Mesothelial cell of epicardium (in vitro differentiated cells): ENCODE measurements around the gene KLC3. TPM values are rescaled to one million over a fixed set of nuclear protein-coding genes. Genes with fewer than 3 reads are reported as not detected.

Source experiments
- DNase-seq, 2 experiments: peaks; one replicate each; pipeline ENCODE4 v3.0.0; 2021; ENCODE audit warnings: low spot score in 2 of 2; ENCODE audit not compliant: unreplicated experiment in 2 of 2
- H3K27ac Mint-ChIP-seq: 2 replicates; pipeline ENCODE4 v1.8.0; 2021; ENCODE audit warnings: mixed read lengths
- H3K27me3 Mint-ChIP-seq: 2 replicates; pipeline ENCODE4 v1.8.0; 2021; ENCODE audit warnings: low read depth, mixed read lengths
- H3K36me3 Mint-ChIP-seq: 2 replicates; pipeline ENCODE4 v1.8.0; 2021; ENCODE audit warnings: mixed read lengths
- H3K4me1 Mint-ChIP-seq: 2 replicates; pipeline ENCODE4 v1.8.0; 2021; ENCODE audit warnings: mixed read lengths
- H3K4me3 Mint-ChIP-seq: 2 replicates; pipeline ENCODE4 v1.8.0; 2021; ENCODE audit warnings: mild to moderate bottlenecking, moderate library complexity, mixed read lengths
- H3K9me3 Mint-ChIP-seq: 2 replicates; pipeline ENCODE4 v1.8.0; 2021; ENCODE audit warnings: mixed read lengths
- total RNA-seq: library from RNA; stranded (reverse); gene quantifications from 3 replicates; pipeline ENCODE4 v1.2.1, GENCODE V29; 2021
- TF ChIP-seq, protein P1 (sequence below): fragments of 200-600 bp; sonication (generic); IDR thresholded peaks from one replicate; pipeline ENCODE4 v1.5.0; 2021; ENCODE audit warnings: antibody characterized with exemption; ENCODE audit not compliant: unreplicated experiment

The KLC3 gene
- total RNA-seq, 1 donor from 2014 or later: 6.9 TPM

DNA sequence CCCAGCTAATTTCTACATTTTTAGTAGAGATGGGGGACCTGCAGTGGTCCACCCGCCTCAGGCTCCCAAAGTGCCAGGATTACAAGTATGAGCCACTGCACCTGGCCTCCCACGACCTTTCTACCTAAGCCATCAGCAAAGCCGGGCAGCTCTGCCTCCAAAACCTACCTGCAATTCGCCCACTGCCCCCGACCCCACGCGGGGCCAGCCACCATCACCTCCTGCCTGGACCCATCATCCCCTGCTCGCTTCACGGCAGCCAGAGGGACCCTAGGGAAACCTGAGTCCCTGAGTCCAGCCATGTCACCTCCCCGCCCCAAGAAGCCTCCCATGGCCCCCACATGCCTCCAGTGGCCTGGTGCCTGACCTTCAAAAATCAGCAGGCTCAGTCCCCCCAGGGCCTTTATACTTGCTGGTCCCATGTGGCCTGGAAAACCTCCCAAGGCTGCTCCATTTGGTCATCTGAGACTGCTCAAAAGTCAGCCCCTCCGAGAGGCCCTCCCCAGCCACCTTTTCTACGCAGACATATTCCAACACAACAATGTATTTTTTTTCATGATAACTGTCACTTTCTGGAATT is 17.8 kb downstream of the KLC3 start:
- H3K36me3 Mint-ChIP-seq: peaks cover 39% of the 10 kb centered on the region
- TF ChIP-seq, protein P1, sequence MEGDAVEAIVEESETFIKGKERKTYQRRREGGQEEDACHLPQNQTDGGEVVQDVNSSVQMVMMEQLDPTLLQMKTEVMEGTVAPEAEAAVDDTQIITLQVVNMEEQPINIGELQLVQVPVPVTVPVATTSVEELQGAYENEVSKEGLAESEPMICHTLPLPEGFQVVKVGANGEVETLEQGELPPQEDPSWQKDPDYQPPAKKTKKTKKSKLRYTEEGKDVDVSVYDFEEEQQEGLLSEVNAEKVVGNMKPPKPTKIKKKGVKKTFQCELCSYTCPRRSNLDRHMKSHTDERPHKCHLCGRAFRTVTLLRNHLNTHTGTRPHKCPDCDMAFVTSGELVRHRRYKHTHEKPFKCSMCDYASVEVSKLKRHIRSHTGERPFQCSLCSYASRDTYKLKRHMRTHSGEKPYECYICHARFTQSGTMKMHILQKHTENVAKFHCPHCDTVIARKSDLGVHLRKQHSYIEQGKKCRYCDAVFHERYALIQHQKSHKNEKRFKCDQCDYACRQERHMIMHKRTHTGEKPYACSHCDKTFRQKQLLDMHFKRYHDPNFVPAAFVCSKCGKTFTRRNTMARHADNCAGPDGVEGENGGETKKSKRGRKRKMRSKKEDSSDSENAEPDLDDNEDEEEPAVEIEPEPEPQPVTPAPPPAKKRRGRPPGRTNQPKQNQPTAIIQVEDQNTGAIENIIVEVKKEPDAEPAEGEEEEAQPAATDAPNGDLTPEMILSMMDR: no peak
- H3K9me3 Mint-ChIP-seq: no peaks in the 10 kb centered on the region
- H3K27ac Mint-ChIP-seq: peak overlapping the region; percentile 30
- no peak overlapping the region for H3K4me3 Mint-ChIP-seq
- DNase-seq: no peak
- no peaks in the 10 kb centered on the region for H3K27me3 Mint-ChIP-seq
- H3K4me1 Mint-ChIP-seq: no peaks in the 10 kb centered on the region

DNA sequence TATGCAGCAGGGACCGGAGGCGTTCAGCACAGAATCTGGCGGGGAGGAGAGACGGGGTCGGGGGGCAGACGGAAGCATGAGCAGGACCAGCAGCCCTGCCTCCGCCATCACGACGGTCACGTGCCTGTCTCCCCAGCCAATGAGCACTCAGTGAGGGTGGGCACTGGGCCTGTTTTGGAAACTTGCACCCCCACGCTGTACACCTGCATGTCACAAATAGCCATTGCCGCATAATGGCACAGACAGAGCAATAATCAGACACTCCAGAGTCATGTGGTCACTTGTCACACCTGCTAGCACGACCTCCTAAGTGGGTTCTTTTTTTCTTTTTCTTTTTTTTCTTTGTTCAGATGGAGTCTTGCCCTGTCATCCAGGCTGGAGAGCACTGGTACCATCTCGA is 21.1 kb downstream of the KLC3 start:
- no peaks in the 10 kb centered on the region for H3K4me1 Mint-ChIP-seq
- no peak for DNase-seq
- no peak overlapping the region for H3K4me3 Mint-ChIP-seq
- H3K9me3 Mint-ChIP-seq: no peaks in the 10 kb centered on the region
- peaks cover 26% of the 10 kb centered on the region for H3K36me3 Mint-ChIP-seq
- no peaks in the 10 kb centered on the region for H3K27me3 Mint-ChIP-seq
- TF ChIP-seq, protein P1: no peak
- no peak overlapping the region for H3K27ac Mint-ChIP-seq

DNA sequence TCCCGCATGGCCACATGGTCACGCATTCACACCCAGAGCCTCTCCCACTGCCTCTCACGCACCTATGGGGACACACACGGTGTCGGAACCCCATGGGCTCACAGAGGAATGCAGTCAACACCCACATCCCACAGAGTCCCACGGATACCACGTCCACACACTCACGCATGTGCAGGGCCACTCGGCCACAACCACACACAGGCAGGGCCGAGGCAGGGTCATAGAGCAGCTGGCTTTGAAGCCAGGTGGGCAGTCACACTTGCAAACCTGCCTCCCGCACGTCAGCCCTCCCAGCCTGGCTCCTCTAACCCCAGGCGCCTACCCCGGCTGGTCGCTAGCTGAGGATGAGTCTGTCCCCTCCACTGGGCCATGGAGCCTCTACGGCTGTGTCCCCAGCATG is 21.7 kb downstream of the KLC3 start:
- H3K4me3 Mint-ChIP-seq: no peak overlapping the region
- H3K36me3 Mint-ChIP-seq: peaks cover 22% of the 10 kb centered on the region

DNA sequence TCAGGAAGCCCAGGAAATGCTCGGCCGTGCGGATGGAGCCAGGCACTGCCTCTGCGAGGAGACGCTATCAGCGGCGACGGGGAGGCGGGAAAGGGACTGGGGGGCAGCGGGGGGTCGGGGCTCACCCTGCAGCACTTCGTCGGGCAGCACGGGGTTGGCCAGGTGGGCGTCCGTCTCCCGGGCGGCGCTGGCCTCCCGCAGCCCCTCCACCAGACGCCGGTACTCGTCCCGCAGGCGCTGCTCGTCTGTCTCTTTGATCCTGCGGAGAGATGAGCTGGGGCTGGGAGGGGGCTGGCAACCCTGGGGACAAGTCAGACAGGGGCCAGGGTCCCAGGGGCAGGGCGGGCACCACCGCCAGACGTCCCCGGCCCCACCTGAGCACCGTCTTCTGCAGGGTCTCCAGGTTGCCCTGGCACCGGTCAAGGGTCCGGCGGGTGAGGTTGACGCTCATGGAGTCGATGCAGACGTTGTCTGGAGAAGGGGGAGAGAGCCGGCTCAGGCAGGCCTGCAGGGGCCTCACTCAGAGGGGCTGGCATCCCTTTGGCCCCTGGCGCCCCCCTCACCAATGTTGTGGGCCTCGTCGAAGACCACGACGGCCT is 23.4 kb downstream of the KLC3 start:
- Mint-ChIP-seq H3K4me3 (no peak overlapping the region), H3K27ac (no peak overlapping the region), H3K9me3 (no peaks in the 10 kb centered on the region), H3K27me3 (no peaks in the 10 kb centered on the region), H3K36me3 (peaks cover 14% of the 10 kb centered on the region), H3K4me1 (peaks cover 2% of the 10 kb centered on the region)
- DNase-seq: no peak
- TF ChIP-seq, protein P1: no peak

More for the DNA sequence above, 21.7 kb downstream of the KLC3 start:
- TF ChIP-seq, protein P1: no peak
- H3K27ac Mint-ChIP-seq: no peak overlapping the region
- no peak for DNase-seq
- no peaks in the 10 kb centered on the region for H3K27me3 Mint-ChIP-seq
- no peaks in the 10 kb centered on the region for H3K4me1 Mint-ChIP-seq
- no peaks in the 10 kb centered on the region for H3K9me3 Mint-ChIP-seq

DNA sequence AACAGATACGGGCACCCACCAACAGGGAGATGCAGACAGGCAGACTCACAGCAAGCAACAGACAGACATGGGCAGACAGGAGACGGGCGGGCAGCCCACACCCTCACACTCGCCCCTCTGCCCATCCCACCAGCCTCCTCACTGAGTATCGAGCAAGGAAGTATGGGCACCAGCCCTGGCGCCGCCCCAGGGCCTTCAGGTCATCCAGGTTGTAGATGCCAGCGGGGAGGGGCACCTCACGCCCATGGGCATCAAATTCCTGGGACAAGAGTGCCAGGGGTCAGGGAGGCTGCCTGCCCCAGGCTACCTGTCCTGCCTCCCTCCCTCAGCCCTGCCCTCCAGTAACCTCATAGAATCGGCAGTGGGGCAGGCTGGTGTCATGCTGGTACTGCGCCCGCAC is 24.1 kb downstream of the KLC3 start:
- Mint-ChIP-seq H3K4me1 (peaks cover 4% of the 10 kb centered on the region), H3K36me3 (peaks cover 11% of the 10 kb centered on the region), H3K4me3 (no peak overlapping the region), H3K9me3 (no peaks in the 10 kb centered on the region), H3K27me3 (no peaks in the 10 kb centered on the region), H3K27ac (no peak overlapping the region)
- TF ChIP-seq, protein P1: no peak
- no peak for DNase-seq
